Esophagus squamous epithelium (tissue), 4 donors: ENCODE data around the gene PRKACG.

Experiments used
- CTCF ChIP-seq, 6 experiments: fragments of 450-650 bp in 4 of 6; fragments of 200-600 bp in 2 of 6; sonication (generic) in 2 of 6; IDR thresholded peaks; one replicate each; pipeline ENCODE4 v1.5.1; 2016 to 2019; ENCODE audit warnings: antibody characterized with exemption in 6 of 6, mild to moderate bottlenecking in 4 of 6, moderate library complexity in 4 of 6
- POLR2A ChIP-seq, 4 donors: fragments of 450-650 bp; IDR thresholded peaks; one replicate each; pipeline ENCODE4 v1.6.1; 2017; ENCODE audit warnings: antibody characterized with exemption in 4 of 4, mild to moderate bottlenecking in 4 of 4, moderate library complexity in 3 of 4

GRCh38 chr9:68991457-68991856, 22.5 kb downstream of the PRKACG start:
- TF ChIP-seq CTCF (IDR thresholded peaks at IDR 0.05) = no peak
- TF ChIP-seq POLR2A (IDR thresholded peaks at IDR 0.05) = no peak
